ENCODE data around the gene SLC39A13. TPM values are rescaled to one million over a fixed set of nuclear protein-coding genes. Genes with fewer than 3 reads are reported as not detected.

SLC39A13 gene
- total RNA-seq, 1 donor from 2014 or later, result 18.2 TPM

GRCh38 chr11:47392546-47393162 lies 15.7 kb upstream of the SLC39A13 start:
- Histone ChIP-seq H3K4me3 (ENCODE audit: low read depth, low read length) (no peak overlapping the region), H3K36me3 (ENCODE audit: control insufficient read depth, insufficient read depth, low read length) (no peaks in the 10 kb centered on the region), H3K27me3 (ENCODE audit: control insufficient read depth, insufficient read depth, low read length) (no peaks in the 10 kb centered on the region)
- FAIRE-seq (no peak), DNase-seq (ENCODE audit: low read depth) (no peak)
- TF ChIP-seq CTCF (IDR thresholded peaks at IDR 0.05; ENCODE audit: insufficient read depth, low read length, severe bottlenecking), result no peak

GRCh38 chr11:47393163-47394049 lies 15.0 kb upstream of the SLC39A13 start:
- FAIRE-seq (no peak), DNase-seq (ENCODE audit: low read depth) (no peak)
- no peak for TF ChIP-seq CTCF (IDR thresholded peaks at IDR 0.05; ENCODE audit: insufficient read depth, low read length, severe bottlenecking)
- Histone ChIP-seq H3K4me3 (ENCODE audit: low read depth, low read length) (no peak overlapping the region), H3K36me3 (ENCODE audit: control insufficient read depth, insufficient read depth, low read length) (no peaks in the 10 kb centered on the region), H3K27me3 (ENCODE audit: control insufficient read depth, insufficient read depth, low read length) (no peaks in the 10 kb centered on the region)

DNA sequence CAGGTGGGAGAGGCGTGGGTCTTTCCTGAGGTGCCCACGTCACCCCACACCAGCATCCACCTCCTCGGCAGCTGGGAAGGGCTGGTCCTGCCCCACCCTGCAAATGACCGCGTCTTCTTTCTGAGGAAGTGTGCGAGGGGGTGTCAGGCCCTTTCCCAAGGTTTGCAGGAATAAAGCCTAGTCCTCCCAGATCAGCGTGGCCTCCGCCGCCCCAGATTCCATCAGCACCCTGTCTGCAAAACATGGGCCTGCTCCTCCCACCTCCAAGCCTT lies 14.4 kb upstream of the SLC39A13 start:
- FAIRE-seq, result no peak

GRCh38 chr11:47394322-47395222 lies 13.8 kb upstream of the SLC39A13 start:
- DNase-seq (ENCODE audit: low read depth) (no peak), FAIRE-seq (no peak)
- Histone ChIP-seq H3K36me3 (ENCODE audit: control insufficient read depth, insufficient read depth, low read length) (no peaks in the 10 kb centered on the region), H3K27me3 (ENCODE audit: control insufficient read depth, insufficient read depth, low read length) (no peaks in the 10 kb centered on the region), H3K4me3 (ENCODE audit: low read depth, low read length) (no peak overlapping the region)
- no peak for TF ChIP-seq CTCF (IDR thresholded peaks at IDR 0.05; ENCODE audit: insufficient read depth, low read length, severe bottlenecking)

More for the DNA sequence above, 14.4 kb upstream of the SLC39A13 start:
- H3K27me3 ChIP-seq (ENCODE audit: control insufficient read depth, insufficient read depth, low read length), result no peaks in the 10 kb centered on the region
- no peak for DNase-seq (ENCODE audit: low read depth)
- TF ChIP-seq CTCF (IDR thresholded peaks at IDR 0.05; ENCODE audit: insufficient read depth, low read length, severe bottlenecking), result no peak
- H3K4me3 ChIP-seq (ENCODE audit: low read depth, low read length), result no peak overlapping the region
- no peaks in the 10 kb centered on the region for H3K36me3 ChIP-seq (ENCODE audit: control insufficient read depth, insufficient read depth, low read length)

GRCh38 chr11:47395223-47396048 lies 13.0 kb upstream of the SLC39A13 start:
- no peak for FAIRE-seq
- no peak overlapping the region for H3K4me3 ChIP-seq (ENCODE audit: low read depth, low read length)
- no peaks in the 10 kb centered on the region for H3K36me3 ChIP-seq (ENCODE audit: control insufficient read depth, insufficient read depth, low read length)
- H3K27me3 ChIP-seq (ENCODE audit: control insufficient read depth, insufficient read depth, low read length), result no peaks in the 10 kb centered on the region
- DNase-seq (ENCODE audit: low read depth), result no peak
- TF ChIP-seq CTCF (IDR thresholded peaks at IDR 0.05; ENCODE audit: insufficient read depth, low read length, severe bottlenecking), result no peak
